Activated naive CD8-positive, alpha-beta T cell treated with anti-CD3 and anti-CD28 coated beads, Interleukin-2, amount 10 ng/mL, durations not matched to agents 7 days and 5 days (primary cell): ENCODE results near the gene ARHGDIG. TPM values are rescaled to one million over a fixed set of nuclear protein-coding genes. Genes with fewer than 3 reads are reported as not detected.
A peak's percentile ranks its signal among the peaks of the same experiment; 100 is the strongest.
"Not testable (repeated sequence)": the region's sequence is repeated elsewhere in the genome, so short reads cannot be mapped to it uniquely, and the experiment has no call there.

ENCODE experiments used
- ATAC-seq: fragments of 150-1000 bp; cut with Tn5 transposase; one replicate; pipeline ENCODE4 v1.10.0; 2021; ENCODE audit warnings: low read depth, moderate library complexity
- POLR2A ChIA-PET: fragments of 350-600 bp; sonication (Branson Sonifier 250); formaldehyde crosslinking; loops from one replicate; lab custom pipeline; 2021; ENCODE audit warnings: antibody characterized with exemption; lab: Charles Lee
- DNase-seq: peaks from one replicate; pipeline ENCODE4 v3.0.0; 2021
- H3K27ac Mint-ChIP-seq: one replicate; pipeline ENCODE4 v1.8.0; 2022; ENCODE audit warnings: mild to moderate bottlenecking, mixed read lengths
- H3K27me3 Mint-ChIP-seq: one replicate; pipeline ENCODE4 v1.8.0; 2022; ENCODE audit warnings: mild to moderate bottlenecking, moderate library complexity, mixed read lengths
- H3K36me3 Mint-ChIP-seq: one replicate; pipeline ENCODE4 v1.8.0; 2021; ENCODE audit warnings: mild to moderate bottlenecking, mixed read lengths
- H3K4me1 Mint-ChIP-seq: one replicate; pipeline ENCODE4 v1.8.0; 2021; ENCODE audit warnings: mixed read lengths
- H3K4me3 Mint-ChIP-seq: one replicate; pipeline ENCODE4 v1.8.0; 2022; ENCODE audit warnings: mild to moderate bottlenecking, moderate library complexity, mixed read lengths
- H3K9me3 Mint-ChIP-seq: one replicate; pipeline ENCODE4 v1.8.0; 2021; ENCODE audit warnings: mixed read lengths
- total RNA-seq, 2 experiments: library from RNA; stranded (reverse); gene quantifications; one replicate each; pipeline ENCODE4 v1.2.3, GENCODE V29; 2021

ARHGDIG gene
- total RNA-seq, 2 experiments from 2014 or later, result not detected

DNA sequence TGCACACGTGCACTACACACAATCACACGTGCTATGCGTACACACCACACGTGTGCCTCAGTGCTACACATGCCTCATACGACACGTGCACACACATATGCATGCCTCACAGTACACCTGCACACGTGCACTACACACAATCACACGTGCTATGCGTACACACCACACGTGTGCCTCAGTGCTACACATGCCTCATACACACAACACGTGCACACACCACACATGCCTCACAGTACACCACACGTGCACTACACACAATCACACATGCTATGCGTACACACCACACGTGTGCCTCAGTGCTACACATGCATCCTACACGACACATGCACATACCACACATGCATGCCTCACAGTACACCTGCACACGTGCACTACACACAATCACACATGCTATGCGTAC lies 12.8 kb upstream of the ARHGDIG start:
- H3K27me3 Mint-ChIP-seq, ATAC-seq, H3K9me3 Mint-ChIP-seq, H3K4me1 Mint-ChIP-seq, H3K4me3 Mint-ChIP-seq, POLR2A ChIA-PET, H3K27ac Mint-ChIP-seq, DNase-seq, H3K36me3 Mint-ChIP-seq: not testable (repeated sequence)

DNA sequence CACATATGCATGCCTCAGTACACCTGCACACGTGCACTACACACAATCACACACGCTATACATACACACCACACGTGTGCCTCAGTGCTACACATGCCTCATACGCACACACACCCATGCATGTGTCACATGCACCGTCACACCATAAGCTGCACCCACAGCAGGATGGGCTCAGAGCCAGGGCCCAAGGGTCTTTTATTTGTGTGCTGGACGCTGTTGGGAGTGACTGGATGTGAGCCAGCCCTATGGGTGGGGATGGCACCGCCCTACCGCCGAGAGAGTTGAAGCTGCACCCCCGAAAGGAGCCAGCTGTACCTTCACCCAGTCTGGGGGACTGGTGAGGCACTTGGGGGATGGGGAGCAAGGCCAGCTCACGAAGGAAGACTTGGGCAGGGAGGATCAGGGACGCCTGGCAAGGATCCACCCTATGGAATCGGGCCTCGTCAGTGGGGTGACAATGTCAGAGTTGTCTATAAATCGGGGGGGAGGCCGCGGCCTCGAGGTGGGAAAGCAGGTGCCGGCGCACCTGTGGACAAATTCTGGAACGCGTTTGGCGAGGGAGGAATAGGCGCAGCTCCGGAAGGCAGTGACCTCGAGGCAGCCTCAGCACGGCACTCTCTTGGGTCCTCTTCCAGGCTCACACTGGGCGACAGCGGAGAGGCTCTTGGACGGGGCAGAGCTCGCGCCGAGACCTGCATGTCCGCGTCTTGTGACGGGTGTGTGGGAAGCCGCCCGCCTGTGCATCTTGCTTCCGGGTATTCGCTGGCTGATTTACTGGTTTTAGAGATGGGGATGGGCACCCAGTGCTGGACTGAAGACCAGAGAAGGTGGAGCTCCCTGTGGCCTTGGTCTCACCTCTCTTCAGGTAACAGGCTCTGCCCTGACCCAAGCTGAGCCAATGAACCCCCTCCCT lies 12.0 kb upstream of the ARHGDIG start:
- Mint-ChIP-seq H3K27me3 (no peaks in the 10 kb centered on the region), H3K4me1 (peaks cover 2% of the 10 kb centered on the region), H3K9me3 (peaks cover 2% of the 10 kb centered on the region), H3K27ac (no peak overlapping the region), H3K36me3 (no peaks in the 10 kb centered on the region), H3K4me3 (no peak overlapping the region)
- POLR2A ChIA-PET, result no interaction called here
- DNase-seq, result no peak
- no peak for ATAC-seq

DNA sequence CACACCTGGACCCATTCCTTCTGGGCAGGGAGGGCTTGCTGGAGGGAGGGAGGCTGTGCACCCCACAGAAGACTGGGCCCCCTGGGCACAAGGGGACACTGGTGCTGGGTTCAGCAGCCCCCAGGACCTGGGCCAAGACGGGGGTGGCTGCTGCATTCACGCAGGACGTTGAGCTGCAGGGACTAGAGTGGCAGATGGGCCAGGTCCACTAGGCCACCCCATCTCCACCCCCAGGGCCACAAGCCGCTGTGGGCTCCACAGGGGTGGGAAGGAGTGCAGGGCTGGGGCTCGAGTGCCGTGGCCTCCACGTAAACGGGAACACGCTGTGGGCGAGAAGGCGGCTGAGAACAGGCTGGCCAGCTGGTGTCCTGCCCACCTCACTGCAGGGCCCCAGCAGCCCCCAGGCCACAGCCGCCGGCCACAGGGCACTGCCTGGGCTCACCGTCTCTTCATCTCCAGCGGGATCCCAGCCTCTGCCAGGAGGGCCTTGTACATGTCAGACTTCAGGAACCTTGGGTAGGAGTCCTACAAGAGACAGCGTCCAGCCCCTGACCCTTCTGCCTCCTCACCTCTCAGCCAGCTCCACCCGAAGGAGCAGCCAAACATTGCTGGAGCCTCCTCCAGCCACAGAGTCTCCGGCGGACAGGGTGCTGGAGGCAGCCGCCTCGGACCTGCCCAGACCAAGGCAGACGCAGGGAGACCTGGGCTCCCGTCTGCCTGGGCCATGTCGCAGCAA lies 11.2 kb upstream of the ARHGDIG start:
- Mint-ChIP-seq H3K4me1 (peaks cover 2% of the 10 kb centered on the region), H3K27ac (no peak overlapping the region), H3K4me3 (no peak overlapping the region), H3K36me3 (no peaks in the 10 kb centered on the region), H3K9me3 (peaks cover 2% of the 10 kb centered on the region), H3K27me3 (no peaks in the 10 kb centered on the region)
- no peak for ATAC-seq
- DNase-seq, result no peak
- POLR2A ChIA-PET, result no interaction called here

DNA sequence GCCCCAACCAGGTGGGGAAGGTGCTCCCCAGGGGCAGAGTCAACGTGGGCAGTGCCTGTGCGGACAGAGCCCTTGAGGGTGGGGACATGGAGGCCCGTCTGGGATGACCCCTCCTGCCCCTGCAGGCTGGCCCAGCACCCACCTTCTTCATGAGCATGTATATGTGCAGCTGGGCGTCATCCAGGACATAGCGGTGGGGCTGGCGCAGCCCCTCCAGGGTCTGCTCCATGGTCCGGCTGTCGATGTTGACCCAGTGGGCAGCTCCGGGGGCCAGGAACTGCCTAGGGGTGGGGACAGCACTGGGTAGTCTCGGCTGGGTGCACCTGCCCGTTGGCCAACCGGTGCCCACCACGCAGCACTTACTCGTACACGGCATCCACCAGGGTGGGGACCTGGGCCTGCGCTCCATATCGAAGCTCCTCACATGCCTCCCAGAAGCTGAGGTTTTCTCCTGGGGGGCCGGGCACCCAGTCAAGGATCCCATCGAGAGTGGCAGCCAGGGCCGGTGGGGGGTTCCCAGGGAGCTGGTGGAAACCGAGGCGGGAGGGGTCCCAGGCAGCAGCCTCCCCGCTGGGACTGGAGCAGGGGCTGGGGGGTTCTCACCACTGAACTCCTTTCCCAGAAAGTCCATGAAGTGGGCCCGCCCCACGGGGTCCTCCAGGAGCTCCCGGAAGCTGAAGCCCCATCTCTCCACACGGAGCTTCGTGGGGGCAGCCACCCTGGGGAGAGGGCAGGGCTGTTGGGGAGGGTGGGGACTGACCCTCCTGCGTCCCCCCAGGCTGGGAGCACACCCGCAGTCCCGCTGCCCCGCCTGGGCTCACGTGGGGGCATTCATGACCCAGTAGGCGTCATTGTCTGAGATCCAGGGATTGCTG lies 9.8 kb upstream of the ARHGDIG start:
- peaks cover 5% of the 10 kb centered on the region for H3K27me3 Mint-ChIP-seq
- H3K36me3 Mint-ChIP-seq, result no peaks in the 10 kb centered on the region
- ATAC-seq (no peak), DNase-seq (no peak)
- no peak overlapping the region for H3K4me3 Mint-ChIP-seq
- no peak overlapping the region for H3K27ac Mint-ChIP-seq
- peaks cover 2% of the 10 kb centered on the region for H3K4me1 Mint-ChIP-seq
- POLR2A ChIA-PET, result interaction anchor here (0.6 kb wide), 1 partner anchor 50 kb away, joined by 3 read pairs; no protein-coding TSS in a partner anchor
- peaks cover 2% of the 10 kb centered on the region for H3K9me3 Mint-ChIP-seq

DNA sequence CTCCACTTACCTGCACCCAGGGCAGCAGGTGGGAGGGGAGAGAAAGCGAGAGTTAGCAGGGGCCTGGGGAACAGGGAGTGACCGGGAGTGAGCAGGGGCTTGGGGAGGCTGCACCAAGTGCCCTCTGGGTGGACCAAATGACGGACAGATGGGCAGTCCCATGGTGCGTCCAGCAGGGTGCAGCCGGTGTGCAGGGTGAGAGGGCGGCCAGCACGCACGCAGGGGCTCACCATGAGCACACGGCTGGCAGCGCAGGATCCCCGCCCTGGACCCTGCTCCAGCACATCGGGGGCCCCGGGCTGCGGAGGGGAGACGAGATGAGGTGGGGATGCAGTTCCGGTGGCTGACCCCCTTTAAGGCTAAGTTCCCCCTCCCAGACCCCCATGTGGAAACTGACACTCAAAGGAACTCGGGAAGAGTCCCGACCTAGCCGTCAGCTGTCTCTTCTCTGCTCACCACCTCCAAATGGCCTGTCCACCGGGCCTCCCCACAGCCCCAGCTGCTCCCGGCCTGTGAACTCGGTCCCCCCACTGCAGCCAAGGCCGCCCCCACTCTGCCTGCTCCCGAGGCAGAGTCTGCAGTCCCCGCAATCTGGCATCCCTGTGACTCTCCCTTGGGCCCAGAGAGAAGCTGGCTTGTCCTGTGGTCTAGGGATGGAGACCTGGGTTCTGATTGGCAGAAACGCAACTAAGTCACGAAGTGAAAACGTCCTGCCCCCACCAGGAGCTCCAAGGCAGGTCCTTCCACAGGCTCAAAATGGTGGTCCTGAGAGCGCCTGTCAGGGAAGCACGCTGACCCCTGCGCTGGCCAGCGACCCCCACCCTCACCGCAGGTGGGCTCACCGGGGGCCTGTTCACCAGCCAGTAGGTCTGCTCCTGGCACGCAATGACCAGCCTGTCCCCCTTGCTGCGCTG lies 7.5 kb upstream of the ARHGDIG start:
- Mint-ChIP-seq H3K4me1 (peaks cover 2% of the 10 kb centered on the region), H3K36me3 (no peaks in the 10 kb centered on the region), H3K27me3 (peaks cover 21% of the 10 kb centered on the region), H3K27ac (no peak overlapping the region), H3K4me3 (no peak overlapping the region), H3K9me3 (peaks cover under 1% of the 10 kb centered on the region)
- no peak for ATAC-seq
- DNase-seq, result no peak
- POLR2A ChIA-PET, result no interaction called here

DNA sequence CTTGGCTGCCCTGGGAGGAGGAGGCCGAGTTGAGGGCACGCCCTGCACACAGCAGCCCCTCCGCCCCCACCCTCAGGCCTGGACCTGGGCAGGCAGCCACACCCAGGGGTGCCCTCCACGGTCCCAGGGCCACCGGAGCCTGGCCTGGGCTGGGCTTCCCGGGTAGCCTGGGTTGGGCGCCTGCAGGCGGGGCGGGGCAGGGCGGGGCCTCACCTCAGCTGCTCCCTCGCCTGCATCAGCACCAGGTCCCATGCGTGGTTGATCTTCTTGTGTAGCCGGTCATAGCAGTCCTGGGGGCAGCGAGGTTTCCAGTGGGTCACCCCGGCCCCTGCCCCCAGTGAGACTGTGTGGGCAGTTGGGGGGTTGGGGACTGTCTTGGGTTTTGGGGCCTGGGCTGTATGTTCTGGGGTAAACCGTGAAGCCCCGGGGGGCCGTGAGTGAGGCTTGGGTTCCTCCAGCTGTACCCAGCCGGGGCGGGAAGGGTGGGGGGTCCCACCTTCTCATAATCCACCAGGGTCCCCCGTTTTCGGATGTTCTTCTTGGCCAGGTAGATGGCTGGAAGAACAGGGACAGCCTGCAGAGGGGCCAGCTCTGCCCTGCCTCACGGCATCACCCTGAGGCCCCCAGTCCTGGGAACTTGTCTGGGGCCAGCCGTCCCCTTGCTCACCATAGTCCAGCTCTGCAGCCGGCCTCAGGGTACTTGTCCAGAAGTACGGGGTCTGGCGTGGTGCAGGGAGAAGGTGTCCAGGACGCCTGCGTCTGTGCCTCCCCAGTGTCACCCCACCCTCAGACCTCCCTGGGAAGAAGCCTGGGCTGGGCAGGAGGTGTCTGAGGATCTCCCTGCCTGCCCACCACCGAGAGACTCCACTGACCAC lies 6.6 kb upstream of the ARHGDIG start:
- Mint-ChIP-seq H3K27ac (no peak overlapping the region), H3K4me1 (peaks cover 2% of the 10 kb centered on the region), H3K36me3 (no peaks in the 10 kb centered on the region), H3K27me3 (peaks cover 26% of the 10 kb centered on the region), H3K9me3 (no peaks in the 10 kb centered on the region), H3K4me3 (no peak overlapping the region)
- no peak for ATAC-seq
- POLR2A ChIA-PET, result no interaction called here
- DNase-seq, result no peak

DNA sequence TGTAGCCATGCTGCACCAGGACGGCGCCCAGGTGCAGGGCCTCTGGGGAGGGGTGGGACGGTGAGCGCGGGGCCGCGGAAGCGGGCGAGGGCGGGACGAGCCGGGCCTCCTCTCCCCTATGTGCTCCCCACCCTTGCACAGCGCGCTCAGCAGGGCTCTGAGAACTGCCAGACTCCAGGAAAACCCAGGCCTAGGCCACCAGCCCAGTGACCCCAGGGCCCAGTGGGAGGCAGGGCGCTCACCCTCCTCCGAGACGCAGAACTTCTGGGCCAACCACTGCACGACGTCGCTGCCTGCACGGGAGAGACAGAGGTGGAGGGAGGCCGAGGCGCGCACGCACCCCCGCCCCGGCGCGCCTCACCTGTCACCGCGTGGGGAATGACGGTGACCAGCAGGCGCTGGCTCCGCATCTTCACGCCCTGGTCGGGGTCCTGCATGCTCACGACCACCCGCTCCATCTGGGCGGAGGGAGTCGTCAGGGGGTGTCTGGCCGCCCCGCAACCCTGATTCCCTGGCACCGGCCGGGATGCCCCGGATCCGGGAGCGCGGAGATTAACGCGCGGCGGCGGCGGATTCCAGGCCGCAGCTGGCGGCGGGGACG lies 5.2 kb upstream of the ARHGDIG start:
- POLR2A ChIA-PET, result no interaction called here

DNA sequence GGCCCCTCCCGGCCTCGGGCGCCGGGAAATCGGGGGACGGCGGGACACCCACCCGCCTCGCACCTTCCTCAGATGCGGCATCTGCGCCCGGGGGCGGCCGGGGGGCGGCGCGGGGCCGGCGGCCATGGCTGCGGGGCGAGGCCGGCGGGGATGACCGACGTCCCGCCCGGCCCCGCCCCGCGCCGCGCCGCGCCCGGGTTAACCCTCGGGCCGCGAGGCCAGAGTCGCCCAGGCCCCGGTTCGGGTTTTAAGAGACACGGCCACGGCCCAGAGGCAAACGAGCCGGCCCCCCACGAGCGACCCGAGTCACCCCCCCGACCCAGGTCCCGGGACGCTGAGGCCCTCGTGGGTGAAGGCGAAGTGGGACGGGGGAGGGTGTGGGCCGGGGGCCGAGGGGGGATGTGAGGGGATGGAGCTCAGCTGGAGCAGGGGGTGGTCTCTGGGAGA lies 4.6 kb upstream of the ARHGDIG start, which contains the start of gene RGS11:
RGS11 (minus strand) TSS at position 159 of the 447 bp plus-strand sequence; CDS start at position 126, 33 bp downstream.
- ATAC-seq (no peak), DNase-seq (no peak)
- peak within 1 kb of the TSS; percentile 49 for H3K4me3 Mint-ChIP-seq
- H3K27me3 Mint-ChIP-seq, result peaks cover 30% of the 10 kb centered on the region
- no peak within 1 kb of the TSS for H3K27ac Mint-ChIP-seq
- POLR2A ChIA-PET, result interaction anchor here (0.8 kb wide), 1 partner anchor 40 kb away, joined by 3 read pairs; no protein-coding TSS in a partner anchor
- peaks cover 5% of the 10 kb centered on the region for H3K4me1 Mint-ChIP-seq
- no peaks in the 10 kb centered on the region for H3K9me3 Mint-ChIP-seq
- H3K36me3 Mint-ChIP-seq, result no peaks in the 10 kb centered on the region

More for the DNA sequence above, 5.2 kb upstream of the ARHGDIG start:
- peaks cover 30% of the 10 kb centered on the region for H3K27me3 Mint-ChIP-seq
- H3K36me3 Mint-ChIP-seq, result no peaks in the 10 kb centered on the region
- H3K27ac Mint-ChIP-seq, result no peak overlapping the region
- peak overlapping the region; percentile 28 for H3K4me3 Mint-ChIP-seq
- H3K4me1 Mint-ChIP-seq, result peaks cover 5% of the 10 kb centered on the region
- no peaks in the 10 kb centered on the region for H3K9me3 Mint-ChIP-seq
- ATAC-seq (no peak), DNase-seq (no peak)

DNA sequence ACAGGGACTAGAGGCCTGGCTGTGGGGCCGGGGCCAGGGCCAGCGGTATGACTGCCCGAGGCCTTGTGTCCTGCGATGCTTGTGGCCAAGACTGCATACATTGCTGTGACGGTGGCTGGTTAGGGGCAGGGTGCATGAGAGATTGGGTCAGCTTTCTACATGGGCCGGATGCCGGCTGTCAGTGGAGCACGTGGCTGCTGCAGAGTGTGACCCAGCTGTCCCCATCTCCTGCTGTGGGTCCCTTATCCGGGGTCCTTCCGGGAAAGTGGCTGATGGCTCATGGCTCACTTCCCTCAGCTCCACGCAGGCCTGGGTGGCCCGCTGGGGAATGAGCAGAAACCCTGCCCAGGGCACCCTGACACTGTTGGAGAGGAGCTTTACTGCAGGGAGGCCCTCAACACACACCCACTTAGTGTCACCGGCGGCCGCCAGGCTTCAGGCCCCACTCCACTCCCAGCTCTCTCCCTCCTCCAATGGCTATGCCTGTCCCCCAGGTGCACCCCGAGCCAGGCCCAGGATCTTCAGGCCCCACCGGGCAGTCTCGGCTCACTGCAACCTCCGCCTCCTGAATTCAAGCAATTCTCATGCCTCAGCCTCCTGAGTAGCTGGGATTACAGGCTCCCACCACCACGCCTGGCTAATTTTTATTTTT lies 3.8 kb upstream of the ARHGDIG start:
- DNase-seq (no peak), ATAC-seq (no peak)
- H3K27ac Mint-ChIP-seq, result no peak overlapping the region
- POLR2A ChIA-PET, result interaction anchor here (0.8 kb wide), 1 partner anchor 41 kb away, joined by 3 read pairs; no protein-coding TSS in a partner anchor
- peaks cover 33% of the 10 kb centered on the region for H3K27me3 Mint-ChIP-seq
- H3K9me3 Mint-ChIP-seq, result no peaks in the 10 kb centered on the region
- H3K36me3 Mint-ChIP-seq, result no peaks in the 10 kb centered on the region
- H3K4me3 Mint-ChIP-seq, result peak overlapping the region; percentile 49
- H3K4me1 Mint-ChIP-seq, result peaks cover 5% of the 10 kb centered on the region

DNA sequence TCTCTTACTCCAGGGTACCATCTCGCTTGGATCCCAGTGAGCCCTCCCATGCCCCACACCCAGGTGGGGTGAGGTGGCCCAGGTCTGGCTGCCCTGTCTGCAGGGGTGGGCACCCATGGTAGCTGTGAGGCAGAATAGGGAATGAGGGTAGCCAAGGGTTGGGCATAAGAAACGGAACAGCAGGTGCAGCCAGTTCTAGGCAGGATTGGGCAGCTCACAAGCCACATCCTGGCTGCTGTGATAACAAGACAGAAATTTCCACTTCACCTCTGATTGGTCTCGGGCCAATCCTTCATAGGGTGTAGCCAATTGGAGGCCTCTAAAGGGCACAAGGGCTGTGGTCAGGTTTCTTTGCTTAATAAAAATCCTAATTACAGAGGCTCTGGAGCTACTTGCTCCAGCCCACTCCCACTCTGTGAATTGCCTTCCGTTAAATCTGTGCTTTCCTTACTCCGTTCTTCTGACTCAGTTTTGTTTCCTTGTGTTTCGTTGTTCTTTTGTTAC lies 1.5 kb upstream of the ARHGDIG start:
- Mint-ChIP-seq H3K27me3 (peaks cover 34% of the 10 kb centered on the region), H3K27ac (no peak overlapping the region), H3K36me3 (no peaks in the 10 kb centered on the region), H3K9me3 (no peaks in the 10 kb centered on the region), H3K4me1 (peaks cover 5% of the 10 kb centered on the region), H3K4me3 (no peak overlapping the region)
- DNase-seq (no peak), ATAC-seq (peak; percentile 74)
- POLR2A ChIA-PET, result no interaction called here
